HG03135 (cell line): Measurements from ENCODE around the gene PCDH1.

Experiments
- ATAC-seq: cut with Tn5 transposase; IDR thresholded peaks from one replicate; pipeline ENCODE4 v1.9.1; 2021; ENCODE audit warnings: mild to moderate bottlenecking, moderate library complexity; ENCODE audit not compliant: unreplicated experiment

PCDH1 gene

DNA sequence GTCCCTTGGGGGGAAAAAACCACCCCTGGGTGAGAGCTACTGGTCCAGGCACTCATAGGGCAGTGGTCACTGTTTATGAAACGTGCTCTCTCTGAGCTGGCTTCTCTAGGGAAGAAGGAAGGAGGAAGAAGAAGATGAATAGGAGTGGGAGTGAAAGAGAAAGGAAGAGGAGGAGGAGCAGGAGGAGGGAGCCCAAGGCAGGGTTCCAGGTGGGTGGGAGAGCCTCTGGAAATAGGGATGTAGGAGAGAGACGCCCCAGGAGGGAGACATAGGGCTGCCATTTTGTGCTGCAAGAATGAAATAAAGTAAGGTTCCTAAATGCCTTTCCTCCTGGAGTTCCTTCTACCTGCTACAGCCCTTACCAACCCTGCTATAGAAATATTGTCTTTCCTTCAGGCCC lies 65.7 kb downstream of the PCDH1 start:
- no peak for ATAC-seq

DNA sequence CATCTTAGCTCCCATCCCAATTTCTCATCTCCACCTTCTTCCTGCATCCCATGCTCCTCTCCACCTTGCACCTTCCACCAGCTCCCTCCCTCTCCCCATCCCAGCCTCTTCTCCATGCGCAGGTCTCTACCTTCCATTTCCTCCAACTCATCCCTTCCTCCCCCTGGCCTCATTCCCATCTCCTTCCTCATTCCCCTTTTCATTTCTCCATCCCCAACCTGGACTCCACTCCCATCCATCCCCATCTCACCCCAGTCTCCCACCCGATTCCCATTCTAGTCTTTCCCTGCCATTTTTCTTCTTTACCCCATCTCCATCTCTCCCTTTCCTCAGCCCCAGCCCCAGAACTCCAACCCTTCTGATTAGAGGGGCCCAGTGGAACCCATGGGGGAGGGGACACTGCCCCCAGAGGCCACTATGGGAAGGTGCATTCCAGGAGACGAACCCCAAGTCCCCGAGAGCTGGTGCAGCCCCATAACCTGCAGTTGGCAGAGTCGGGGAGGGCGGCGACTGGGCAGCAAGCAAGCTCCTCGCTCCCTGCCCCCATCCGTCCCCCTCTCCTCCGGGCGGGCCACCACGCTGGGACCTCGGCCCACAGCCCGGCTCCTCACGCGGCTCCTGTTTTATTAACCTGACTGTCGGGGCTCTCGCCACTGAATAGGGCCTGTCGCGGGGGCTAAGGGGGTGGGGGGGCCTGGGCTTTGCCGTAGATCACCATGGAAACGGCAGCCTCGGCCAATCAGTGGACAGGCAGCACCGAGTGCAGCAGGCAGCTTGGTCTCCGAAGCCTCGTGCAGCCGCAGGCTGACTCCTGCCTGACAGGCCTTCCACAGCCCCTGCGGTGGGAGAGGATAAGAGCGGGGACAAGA lies 66.7 kb downstream of the PCDH1 start:
- peak; percentile 71 for ATAC-seq

DNA sequence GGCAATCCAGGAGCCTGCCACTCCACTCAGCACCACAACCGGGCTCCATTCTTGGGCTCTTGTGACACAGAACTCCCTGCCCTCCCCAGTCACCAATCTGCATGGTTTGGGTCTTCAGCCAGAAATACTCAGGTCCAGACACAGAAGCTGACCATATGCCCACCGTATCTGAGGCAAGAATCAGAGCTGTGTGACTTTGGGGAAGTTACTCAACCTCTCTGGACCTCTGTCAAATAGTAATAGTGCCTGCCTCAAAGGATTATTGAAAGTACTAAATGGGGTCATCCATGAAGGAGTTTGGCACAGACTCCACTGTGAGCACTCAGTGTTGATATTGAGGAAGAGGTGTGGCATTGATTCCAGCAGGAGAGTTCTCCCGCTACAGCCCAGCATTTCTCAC lies 67.5 kb downstream of the PCDH1 start:
- no peak for ATAC-seq

- no peak for ATAC-seq
Measured at GRCh38 chr5:141809380-141810096, 68.7 kb downstream of the PCDH1 start.

GRCh38 chr5:141808857-141809256 lies 69.4 kb downstream of the PCDH1 start:
- no peak for ATAC-seq

DNA sequence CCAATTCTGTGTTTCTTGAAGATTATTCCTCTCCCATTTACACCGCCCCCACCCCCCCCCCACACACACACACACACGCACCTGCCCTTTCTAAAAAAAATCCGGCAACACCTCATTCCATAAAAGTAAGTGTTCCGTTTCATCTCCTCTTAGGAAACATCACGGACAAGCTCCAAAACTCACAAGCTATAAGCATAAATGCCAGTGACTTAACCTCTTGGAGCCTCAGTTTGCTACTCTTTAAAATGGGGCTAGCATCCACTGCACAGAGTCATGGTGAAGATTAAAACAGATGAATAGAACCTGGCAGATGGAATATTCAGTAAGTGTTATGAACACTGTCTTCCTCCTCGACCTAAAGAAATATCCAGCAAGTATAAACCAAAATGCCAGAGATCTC lies 70.5 kb downstream of the PCDH1 start:
- ATAC-seq, result no peak

GRCh38 chr5:141807329-141807728 lies 70.9 kb downstream of the PCDH1 start:
- no peak for ATAC-seq

DNA sequence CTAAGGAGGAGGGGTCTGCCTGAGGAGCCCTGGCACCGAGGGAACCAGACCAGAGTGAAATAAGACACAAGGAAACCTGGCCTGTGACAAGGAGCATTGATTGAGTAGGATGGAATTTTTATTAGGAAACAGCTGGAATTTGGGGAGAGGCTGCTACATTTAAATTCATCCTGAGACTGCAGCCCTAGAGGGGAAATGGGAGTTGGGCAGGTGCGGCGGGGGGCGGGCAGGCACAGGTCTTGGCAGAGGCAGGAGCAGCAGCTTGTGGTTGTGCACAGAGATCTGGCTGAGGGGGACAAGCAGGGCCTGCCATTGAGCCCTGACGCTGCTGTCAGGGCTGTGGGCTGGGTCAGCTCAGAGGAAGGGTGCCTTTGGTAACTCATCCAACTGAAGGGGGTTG lies 71.6 kb downstream of the PCDH1 start:
- no peak for ATAC-seq

DNA sequence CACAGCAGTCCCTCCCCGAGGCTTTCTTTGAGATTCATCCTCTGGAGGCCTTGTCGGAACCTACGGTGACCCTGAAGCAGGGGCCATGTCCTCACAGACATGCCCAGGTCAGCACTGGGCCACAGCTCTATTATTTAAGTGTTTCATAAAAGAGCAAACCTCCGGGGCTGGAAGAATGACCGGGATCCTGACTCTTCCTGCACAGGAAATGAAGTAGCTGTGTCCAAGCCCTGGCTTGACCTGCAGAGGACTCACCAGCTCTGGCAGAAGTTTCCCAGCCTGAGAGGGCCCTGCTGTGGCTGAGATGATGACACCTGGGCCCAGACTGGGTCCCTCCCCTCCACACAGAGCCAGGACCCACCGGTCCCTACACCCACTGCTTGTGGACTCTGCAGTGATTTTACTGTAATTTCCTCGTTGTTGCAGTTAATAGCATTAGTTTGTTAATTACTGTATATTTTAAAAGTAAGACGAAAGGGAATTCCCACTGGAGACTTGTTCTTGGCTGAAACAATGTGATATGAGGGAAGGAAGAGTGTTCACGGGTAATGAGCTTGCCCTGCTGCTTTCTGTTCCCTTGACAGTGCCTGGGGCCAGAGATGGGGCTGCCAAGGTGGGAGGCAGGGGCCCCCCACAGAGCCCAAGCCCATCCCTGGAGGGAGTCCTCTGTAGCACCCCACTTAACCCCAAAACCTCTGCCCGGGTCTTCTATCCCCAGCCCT lies 72.2 kb downstream of the PCDH1 start:
- ATAC-seq, result no peak

- no peak for ATAC-seq
Measured at GRCh38 chr5:141804475-141804874, 73.7 kb downstream of the PCDH1 start.
